ENCODE data around the gene PTPDC1. TPM values are rescaled to one million over a fixed set of nuclear protein-coding genes. Genes with fewer than 3 reads are reported as not detected.

The PTPDC1 gene
- polyA plus RNA-seq, 3 donors, result 0.32 to 1.5 (median 0.95) TPM

GRCh38 chr9:94139672-94140417, 55.6 kb downstream of the PTPDC1 start:
- H3K4me2 ChIP-seq (replicated peaks; ENCODE audit: extremely low read depth, low read length, poor library complexity, severe bottlenecking), result no peak overlapping the region
- H3K9me3 ChIP-seq (replicated peaks in 1 of 2; ENCODE audit: control insufficient read depth in 1 of 2, insufficient read depth in 1 of 2, low read length in 2 of 2), result no peaks in the 10 kb centered on the region
- no peak for DNase-seq
- H3K27me3 ChIP-seq (ENCODE audit: control insufficient read depth in 2 of 2, insufficient read depth in 2 of 2, low read length in 2 of 2), result no peaks in the 10 kb centered on the region
- no peak overlapping the region for H2AFZ ChIP-seq (ENCODE audit: insufficient read depth, low read depth, low read length, poor library complexity, severe bottlenecking)
- TF ChIP-seq CTCF (IDR thresholded peaks at IDR 0.05), result no peak
- no peaks in the 10 kb centered on the region for H3K9me3 Mint-ChIP-seq
- no peaks in the 10 kb centered on the region for H3K4me1 ChIP-seq (ENCODE audit: control insufficient read depth in 1 of 2, insufficient read depth in 2 of 2, low read length in 2 of 2)
- H3K4me3 ChIP-seq (replicated peaks in 1 of 3; ENCODE audit: low read depth in 2 of 3, low read length in 3 of 3), result no peak overlapping the region
- no peak overlapping the region for H3K4me3 Mint-ChIP-seq
- H4K20me1 ChIP-seq (ENCODE audit: insufficient read depth, low read length), result no peaks in the 10 kb centered on the region
- intact Hi-C loops (cut with micrococcal nuclease), result no loop called here
- WGBS (ENCODE audit: insufficient coverage), result 83% methylated on average over 7 of the region's 13 CpGs
- H3K4me1 Mint-ChIP-seq, result peaks cover 1% of the 10 kb centered on the region
- H3K36me3 Mint-ChIP-seq, result no peaks in the 10 kb centered on the region
- no peaks in the 10 kb centered on the region for H3K36me3 ChIP-seq (replicated peaks in 1 of 2; ENCODE audit: control insufficient read depth in 1 of 2, insufficient read depth in 2 of 2, low read length in 2 of 2)
- no peak overlapping the region for H3K27ac Mint-ChIP-seq
- no peak overlapping the region for H3K27ac ChIP-seq (ENCODE audit: low read depth in 1 of 2, low read length in 2 of 2)
- H3K79me2 ChIP-seq (ENCODE audit: insufficient read depth, low read length), result no peaks in the 10 kb centered on the region
- no peak overlapping the region for H3K9ac ChIP-seq (ENCODE audit: insufficient read depth, low read length, poor library complexity, severe bottlenecking)
- H3K27me3 Mint-ChIP-seq (ENCODE audit: low read depth in 3 of 3), result peaks cover 1 to 2% (median 2%) of the 10 kb centered on the region in 3 donors

DNA sequence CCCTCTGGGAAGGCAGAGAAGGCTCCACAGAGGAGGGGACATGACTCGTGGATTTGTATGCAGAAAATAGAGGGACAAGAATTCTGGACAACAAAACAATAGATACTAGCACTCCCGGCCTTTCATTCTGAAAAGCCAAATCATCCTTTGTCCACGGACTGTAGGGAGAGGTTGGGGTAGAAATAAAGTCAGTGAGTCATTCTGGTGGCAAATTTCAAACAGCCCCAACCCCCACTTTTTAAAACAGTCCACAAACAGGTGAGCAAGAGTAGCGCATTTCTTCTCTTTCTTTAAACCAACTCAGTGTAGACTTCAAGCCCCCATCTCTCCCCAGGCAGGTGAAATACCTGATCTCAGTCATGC, 56.1 kb downstream of the PTPDC1 start:
- H3K9ac ChIP-seq (ENCODE audit: insufficient read depth, low read length, poor library complexity, severe bottlenecking), result no peak overlapping the region
- Mint-ChIP-seq H3K9me3 (no peaks in the 10 kb centered on the region), H3K27ac (peak overlapping the region in 1 of 7 donors; percentile 73)

More for the DNA sequence above, 56.1 kb downstream of the PTPDC1 start:
- no peaks in the 10 kb centered on the region for H3K4me1 Mint-ChIP-seq
- H3K27me3 Mint-ChIP-seq (ENCODE audit: low read depth in 3 of 3), result peaks cover 1 to 2% (median 2%) of the 10 kb centered on the region in 3 donors
- no peaks in the 10 kb centered on the region for H3K36me3 ChIP-seq (replicated peaks in 1 of 2; ENCODE audit: control insufficient read depth in 1 of 2, insufficient read depth in 2 of 2, low read length in 2 of 2)
- no peak overlapping the region for H3K4me2 ChIP-seq (replicated peaks; ENCODE audit: extremely low read depth, low read length, poor library complexity, severe bottlenecking)
- no peaks in the 10 kb centered on the region for H3K79me2 ChIP-seq (ENCODE audit: insufficient read depth, low read length)
- no peak overlapping the region for H3K27ac ChIP-seq (ENCODE audit: low read depth in 1 of 2, low read length in 2 of 2)
- WGBS (ENCODE audit: insufficient coverage), result 100% methylated on average over 1 of the region's 4 CpGs
- no peak for DNase-seq
- H2AFZ ChIP-seq (ENCODE audit: insufficient read depth, low read depth, low read length, poor library complexity, severe bottlenecking), result no peak overlapping the region
- H3K9me3 ChIP-seq (replicated peaks in 1 of 2; ENCODE audit: control insufficient read depth in 1 of 2, insufficient read depth in 1 of 2, low read length in 2 of 2), result no peaks in the 10 kb centered on the region
- no peaks in the 10 kb centered on the region for H3K4me1 ChIP-seq (ENCODE audit: control insufficient read depth in 1 of 2, insufficient read depth in 2 of 2, low read length in 2 of 2)
- H3K27me3 ChIP-seq (ENCODE audit: control insufficient read depth in 2 of 2, insufficient read depth in 2 of 2, low read length in 2 of 2), result no peaks in the 10 kb centered on the region
- intact Hi-C loops (cut with micrococcal nuclease), result no loop called here
- no peak for TF ChIP-seq CTCF (IDR thresholded peaks at IDR 0.05)
- no peaks in the 10 kb centered on the region for H3K36me3 Mint-ChIP-seq
- H3K4me3 Mint-ChIP-seq, result no peak overlapping the region
- no peak overlapping the region for H3K4me3 ChIP-seq (replicated peaks in 1 of 3; ENCODE audit: low read depth in 2 of 3, low read length in 3 of 3)
- no peaks in the 10 kb centered on the region for H4K20me1 ChIP-seq (ENCODE audit: insufficient read depth, low read length)
